SH-SY5Y (cell line): ENCODE measurements around the gene TRIM5.

ENCODE experiments used
- GATA2 ChIP-seq: IDR thresholded peaks from 2 replicates; pipeline ENCODE4 v1.6.1; 2011; ENCODE audit warnings: mild to moderate bottlenecking, low read depth, low read length
- GATA3 ChIP-seq: IDR thresholded peaks from 2 replicates; pipeline ENCODE4 v1.6.1; 2011; ENCODE audit warnings: low read depth, mild to moderate bottlenecking, low read length, moderate library complexity

GRCh38 chr11:5671831-5672230, 13.0 kb downstream of the TRIM5 start:
- TF ChIP-seq GATA3 (no peak), GATA2 (no peak)
